H4 (cell line): ENCODE results near the gene PAX2. TPM values are rescaled to one million over a fixed set of nuclear protein-coding genes. Genes with fewer than 3 reads are reported as not detected.

Experiments used
- DNase-seq: peaks from one replicate; pipeline ENCODE4 v3.0.0-alpha.2; 2015; ENCODE audit warnings: low spot score
- total RNA-seq: library from RNA; depleted of rRNA; stranded (reverse); fragments of >200 nt; shearing (Covaris generic); gene quantifications from 2 replicates; pipeline ENCODE4 v1.2.3, GENCODE V29; 2014

PAX2 gene
- total RNA-seq, 1 experiment from 2014 or later: not detected

GRCh38 chr10:100841528-100841927, 96.1 kb downstream of the PAX2 start:
- DNase-seq: no peak

DNA sequence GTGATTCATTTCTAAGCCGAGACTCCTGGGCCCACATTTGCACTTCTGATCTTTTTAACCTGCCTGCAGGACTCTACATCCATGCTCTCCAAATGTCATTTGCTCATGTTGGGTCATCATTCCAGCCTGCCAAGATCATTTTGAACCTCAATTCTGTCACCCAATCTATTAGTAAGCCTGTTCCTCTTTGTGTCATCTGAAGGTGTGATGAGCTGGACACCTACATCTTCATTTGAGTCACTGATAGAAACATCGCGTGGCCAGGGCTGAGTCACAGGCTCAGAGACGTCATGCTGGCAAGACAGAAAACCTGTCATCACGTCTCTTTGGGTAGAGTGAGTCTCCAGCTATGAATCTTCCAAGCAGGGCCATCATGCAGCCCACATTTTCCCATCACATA, 102.1 kb downstream of the PAX2 start:
- DNase-seq: no peak

DNA sequence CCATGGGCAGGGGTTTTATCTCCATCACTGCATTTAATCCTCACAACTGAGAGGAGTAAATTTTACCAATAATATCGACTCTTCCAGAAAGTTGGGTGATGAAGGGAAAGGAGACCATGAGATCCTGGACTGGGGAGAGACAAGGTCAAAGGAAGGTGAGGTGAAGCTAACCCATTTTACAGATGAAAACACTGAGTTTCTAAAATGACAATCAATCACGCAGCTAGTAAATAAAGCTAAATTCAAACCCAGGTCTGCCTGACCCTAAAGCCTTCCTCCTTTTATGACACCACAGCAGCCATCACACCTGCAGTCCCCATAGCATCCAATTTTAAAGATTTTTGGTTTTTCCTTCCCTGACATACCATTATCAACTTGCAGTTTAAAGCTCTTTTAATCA, 103.4 kb downstream of the PAX2 start:
- no peak for DNase-seq

GRCh38 chr10:100858261-100858660, 112.9 kb downstream of the PAX2 start:
- DNase-seq: no peak

GRCh38 chr10:100858747-100859483, 113.5 kb downstream of the PAX2 start:
- DNase-seq: no peak

- DNase-seq: no peak
Observed at GRCh38 chr10:100859484-100859763, 114.0 kb downstream of the PAX2 start.

DNA sequence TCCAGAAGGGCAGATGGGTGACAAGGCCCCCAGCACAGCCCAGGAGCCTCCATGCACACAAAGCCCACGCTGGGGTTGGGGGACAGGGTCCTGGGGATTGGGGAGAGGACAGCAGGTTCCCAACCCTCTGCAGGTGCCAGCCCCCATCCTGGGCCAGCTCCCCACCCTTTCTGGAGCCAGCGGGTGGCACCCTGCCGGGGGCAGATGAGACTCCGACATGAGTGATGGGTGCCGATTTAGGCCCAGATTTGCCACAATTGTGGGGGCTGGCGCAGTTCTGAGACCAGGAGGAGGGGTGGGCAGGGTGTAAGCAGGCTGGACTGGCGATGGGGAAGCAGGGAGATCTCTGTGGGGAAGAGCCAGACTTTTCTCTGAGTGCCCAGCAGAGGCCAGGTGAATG, 118.1 kb downstream of the PAX2 start:
- DNase-seq: no peak

DNA sequence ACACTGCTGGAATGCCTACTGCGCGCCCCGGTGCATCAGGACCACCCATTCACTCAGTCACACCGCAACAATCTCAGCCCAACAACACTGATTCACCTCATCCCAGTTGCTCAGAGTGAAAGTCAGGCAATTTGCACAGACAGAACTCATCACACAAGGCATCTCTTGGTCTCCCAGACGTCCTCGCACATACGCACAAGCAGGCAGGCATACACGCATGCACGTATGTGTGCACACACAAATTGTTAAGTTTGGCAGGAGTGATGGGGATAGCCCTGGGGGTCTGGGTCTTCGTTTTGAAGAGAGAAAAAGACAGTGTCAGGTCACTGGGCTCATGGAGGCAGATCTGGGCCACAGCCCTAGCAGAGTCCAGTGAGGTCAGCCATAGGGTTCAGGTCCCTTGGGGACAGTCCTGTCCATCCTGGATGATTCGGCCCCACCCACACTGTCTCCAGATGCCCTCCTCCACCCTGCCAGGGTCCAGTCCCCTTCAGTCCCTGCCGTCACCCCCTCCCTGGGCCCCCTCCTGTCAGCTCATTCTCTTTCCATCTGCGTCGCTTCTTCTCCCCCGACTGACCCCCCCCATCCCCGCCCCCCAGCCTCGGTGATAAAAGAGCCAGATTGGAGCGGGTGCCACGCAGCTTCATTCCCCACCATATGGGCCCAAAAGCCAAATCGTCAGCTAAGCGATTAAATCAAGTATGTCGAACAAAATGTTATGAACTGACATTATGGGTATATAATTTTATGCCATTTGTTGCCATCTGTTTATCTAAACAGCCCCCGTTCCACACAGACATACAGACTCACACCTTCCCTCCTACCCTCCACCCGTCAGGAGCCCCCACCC, 118.9 kb downstream of the PAX2 start:
- no peak for DNase-seq

DNA sequence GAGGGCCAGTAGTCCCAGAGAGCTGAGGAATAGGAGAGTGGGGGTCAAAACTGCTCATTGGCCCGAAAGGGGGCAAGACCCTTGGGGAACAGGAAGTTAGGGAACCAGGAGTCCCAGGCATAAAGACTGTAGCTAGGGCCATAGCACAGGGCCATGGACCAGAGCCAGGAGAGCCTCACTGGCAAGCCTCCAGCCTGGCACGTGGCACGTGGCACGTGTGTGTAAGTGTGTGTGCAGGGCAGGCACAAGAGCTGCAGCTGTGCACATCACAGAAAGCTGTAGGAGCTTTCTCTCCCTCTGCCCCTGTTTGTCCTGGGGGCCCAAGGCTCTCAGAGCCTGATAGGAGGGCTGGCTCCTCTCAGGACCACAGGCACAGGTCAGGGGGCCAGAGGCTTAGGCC, 119.6 kb downstream of the PAX2 start:
- no peak for DNase-seq

DNA sequence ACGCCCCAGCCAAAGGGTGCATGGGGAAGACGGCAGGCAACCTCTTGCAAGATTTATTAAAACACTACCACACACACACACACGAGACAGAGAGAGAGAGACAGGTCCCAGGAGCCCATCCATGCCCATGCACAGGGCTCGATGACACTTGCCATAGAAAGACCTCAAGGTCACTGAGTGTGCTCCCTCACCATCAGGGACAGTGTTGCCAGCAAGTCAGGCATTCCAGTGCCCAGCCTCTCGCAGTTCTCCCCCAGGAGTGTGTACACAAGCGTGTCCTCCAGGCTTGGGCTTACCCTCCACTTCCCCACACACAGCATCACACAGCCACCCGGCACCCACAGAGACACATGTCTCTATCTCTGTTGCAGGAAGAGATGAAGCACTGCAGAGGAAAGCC, 120.6 kb downstream of the PAX2 start:
- no peak for DNase-seq

GRCh38 chr10:100866575-100867098, 121.3 kb downstream of the PAX2 start:
- DNase-seq: no peak

DNA sequence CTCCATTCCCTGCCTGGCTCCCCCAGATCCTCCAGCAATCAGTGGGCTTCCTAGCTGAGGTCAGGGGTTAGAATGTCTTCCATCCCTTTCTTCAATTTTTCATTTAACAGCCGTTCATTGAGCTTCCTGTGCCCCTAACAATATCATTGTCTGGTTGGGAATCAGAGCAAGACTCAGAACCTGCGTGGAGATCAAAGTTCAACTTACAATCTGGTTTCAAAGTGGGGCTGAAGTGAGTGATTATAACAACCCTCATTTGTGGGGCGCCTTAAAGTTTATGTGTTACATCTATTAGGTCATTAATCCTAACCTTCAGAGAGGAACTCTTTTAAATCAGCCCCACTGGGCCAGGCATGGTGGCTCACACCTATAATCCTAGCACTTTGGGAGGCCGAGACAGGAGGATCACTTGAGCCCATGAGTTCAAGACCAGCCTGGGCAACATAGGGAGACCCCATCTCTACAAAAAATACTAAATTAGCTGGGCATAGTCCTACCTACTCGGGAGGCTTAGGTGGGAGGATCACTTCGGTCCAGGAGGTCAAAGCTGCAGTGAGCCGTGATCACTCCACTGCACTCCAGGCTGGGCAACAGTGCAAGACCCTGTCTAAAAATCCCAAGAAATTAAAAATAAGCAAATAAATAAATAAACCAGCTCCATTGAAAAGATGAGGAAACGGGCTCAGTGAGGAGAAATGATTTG, 122.0 kb downstream of the PAX2 start:
- no peak for DNase-seq

- DNase-seq: no peak
Observed at GRCh38 chr10:100868382-100868781, 123.0 kb downstream of the PAX2 start.

DNA sequence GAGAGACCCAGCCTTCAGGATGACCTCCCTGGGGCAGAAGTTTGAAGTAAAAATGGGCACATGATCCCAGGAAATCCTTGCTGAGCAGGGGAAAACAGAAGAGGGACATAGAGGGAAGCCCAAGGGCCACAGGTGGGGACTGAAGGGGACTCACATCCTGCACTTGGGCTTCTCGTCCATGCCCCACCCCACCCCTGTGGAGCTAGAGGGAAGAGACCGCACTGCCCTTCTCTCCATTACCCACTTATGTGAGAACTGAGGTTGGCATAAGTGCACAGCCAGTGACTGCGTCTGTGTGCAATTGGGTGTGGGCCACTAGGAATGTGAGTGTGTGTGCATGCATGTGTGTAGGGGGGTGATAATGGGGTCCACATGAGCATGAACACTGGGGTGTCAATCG, 124.0 kb downstream of the PAX2 start:
- no peak for DNase-seq

- DNase-seq: peak; percentile 41
Observed at GRCh38 chr10:100872034-100872791, 126.8 kb downstream of the PAX2 start.

- DNase-seq: no peak
Observed at GRCh38 chr10:100873146-100873826, 127.9 kb downstream of the PAX2 start.

GRCh38 chr10:100873827-100874326, 128.5 kb downstream of the PAX2 start:
- DNase-seq: no peak

GRCh38 chr10:100874702-100875483, 129.5 kb downstream of the PAX2 start:
- no peak for DNase-seq

DNA sequence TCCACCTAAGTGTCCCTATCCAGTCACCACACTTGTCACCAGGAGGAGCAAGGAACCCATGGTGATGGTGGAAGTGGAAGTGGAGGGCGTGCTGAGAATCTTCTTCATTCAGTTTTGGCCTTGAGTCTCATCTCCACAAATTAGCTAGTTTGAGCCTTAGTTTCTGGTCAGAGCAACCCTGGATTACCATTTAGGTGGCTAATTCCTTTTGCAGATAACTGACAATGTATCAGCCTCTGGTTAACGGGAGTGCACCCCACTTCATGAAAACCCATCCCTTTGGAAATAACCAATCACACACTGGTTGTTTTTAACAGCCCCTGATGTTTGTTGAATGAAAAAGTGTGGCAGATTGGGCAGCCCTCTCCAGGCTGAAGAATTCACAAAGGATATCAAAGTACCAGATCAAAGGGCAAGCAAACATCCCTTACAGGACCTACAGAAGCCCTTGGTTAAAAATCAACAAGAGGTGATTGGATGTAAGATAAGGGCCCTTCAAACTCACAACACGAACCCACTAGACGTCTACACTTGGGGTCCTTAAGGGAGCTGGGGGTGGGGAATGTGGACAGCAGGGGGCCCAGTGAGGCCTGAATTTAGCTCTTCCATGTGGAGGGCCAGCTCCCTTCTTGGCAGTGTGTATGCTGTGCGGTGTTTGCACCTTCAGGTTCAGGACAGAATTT, 130.2 kb downstream of the PAX2 start:
- DNase-seq: no peak
